GM19455 (cell line): ENCODE data around the gene HINT1.
"Not testable (repeated sequence)": the region's sequence is repeated elsewhere in the genome, so short reads cannot be mapped to it uniquely, and the experiment has no call there.

Experiments used
- ATAC-seq: cut with Tn5 transposase; IDR thresholded peaks from one replicate; pipeline ENCODE4 v1.9.1; 2021; ENCODE audit not compliant: unreplicated experiment

HINT1 gene

DNA sequence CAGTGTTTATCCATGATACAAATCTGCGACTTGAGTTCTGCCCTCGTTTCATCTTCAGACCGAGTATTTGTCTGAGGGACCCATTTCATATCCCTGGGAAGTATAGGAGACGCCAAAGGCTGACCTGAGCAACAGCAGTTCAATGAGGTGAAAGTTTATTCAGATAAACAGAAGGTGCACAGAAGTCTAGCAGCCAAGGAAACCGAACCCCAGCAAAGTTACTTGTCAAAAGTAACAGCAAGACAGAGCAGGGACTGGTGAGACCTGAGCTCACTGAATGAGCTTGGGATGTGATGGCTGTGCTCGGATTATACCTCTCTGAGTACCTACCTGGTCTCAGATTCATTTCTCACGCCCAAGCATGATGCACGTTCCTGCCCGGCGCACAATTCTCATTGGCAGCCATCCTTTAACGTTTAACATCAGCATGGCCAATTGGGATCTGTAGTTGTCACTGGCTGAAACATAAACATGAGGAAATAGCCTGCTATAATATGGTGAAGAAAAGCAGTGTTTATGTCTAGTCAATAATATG lies 6.3 kb upstream of the HINT1 start:
- ATAC-seq: no peak

DNA sequence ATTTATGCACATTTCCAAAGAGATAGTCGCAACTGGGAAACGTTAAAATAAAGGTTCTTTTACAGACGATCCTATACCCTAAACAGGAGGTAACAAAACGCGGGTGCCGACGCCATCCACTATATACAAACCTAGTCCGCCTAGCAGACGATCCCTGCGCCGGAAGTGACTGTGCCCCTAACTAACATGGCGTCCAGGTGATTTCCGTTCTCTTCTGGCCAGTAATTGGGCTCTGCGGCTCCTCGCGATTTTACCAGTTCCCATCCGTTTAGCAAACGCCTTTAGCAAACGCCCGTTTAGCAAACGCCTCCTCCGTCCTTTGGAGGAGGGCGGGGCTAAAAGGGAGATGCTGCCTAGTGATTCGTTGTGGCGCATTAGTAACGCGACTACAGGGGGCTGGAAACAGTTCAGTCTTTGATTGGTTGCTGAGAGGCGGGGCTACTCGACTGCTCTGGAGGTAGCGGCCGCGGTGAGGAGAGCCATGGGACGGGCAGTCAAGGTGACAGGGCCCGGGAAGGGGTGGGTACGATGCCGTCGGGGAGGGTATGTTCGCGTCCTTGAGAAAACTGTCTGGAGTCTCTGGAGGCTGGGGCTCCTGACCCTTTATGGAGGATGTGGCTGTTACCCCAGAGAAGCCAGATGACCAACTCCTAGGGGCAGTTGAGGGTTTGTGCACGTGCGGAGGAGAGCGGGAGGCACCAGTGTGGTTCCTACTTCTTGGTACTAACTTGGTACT lies 5.7 kb upstream of the HINT1 start, which contains the start of gene LYRM7:
Gene LYRM7 (plus strand): TSS at position 405 of the 736 bp plus-strand sequence. CDS start 77 bp downstream, at position 482.
- ATAC-seq: peak; percentile 99

DNA sequence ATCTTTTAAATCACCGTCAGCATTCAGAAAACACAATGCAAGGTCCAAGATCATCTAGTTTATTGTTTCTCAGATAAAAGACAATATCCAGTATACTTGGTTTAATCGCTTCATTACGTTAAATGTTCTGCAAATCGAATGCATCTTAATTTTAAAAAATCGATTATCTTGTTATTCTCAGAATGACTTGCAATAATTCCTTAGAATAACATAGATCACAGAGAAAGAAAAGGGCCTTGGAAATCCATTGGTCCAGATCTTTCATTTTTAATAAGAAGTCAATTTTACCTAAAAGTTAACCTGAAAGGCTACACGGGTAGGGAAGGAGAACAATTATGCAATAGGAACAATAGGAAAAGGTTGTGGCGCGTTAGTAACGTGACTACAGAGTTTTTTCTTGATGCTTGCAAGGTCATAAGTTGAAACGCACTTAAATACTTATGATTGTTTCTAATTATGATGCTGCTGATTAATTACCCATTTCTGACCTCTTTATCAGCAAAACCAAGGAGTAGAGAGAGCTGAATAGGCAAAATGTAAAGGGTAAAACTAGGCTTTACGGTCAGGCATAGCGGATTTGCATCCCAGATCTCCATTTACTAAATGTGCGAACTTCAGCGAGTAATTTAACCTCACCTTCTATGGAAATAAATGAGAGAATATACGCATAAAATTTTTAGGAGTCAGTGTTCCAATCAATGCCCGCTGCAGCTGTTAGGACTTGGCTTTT lies 4.9 kb upstream of the HINT1 start:
- ATAC-seq: peak; percentile 0

DNA sequence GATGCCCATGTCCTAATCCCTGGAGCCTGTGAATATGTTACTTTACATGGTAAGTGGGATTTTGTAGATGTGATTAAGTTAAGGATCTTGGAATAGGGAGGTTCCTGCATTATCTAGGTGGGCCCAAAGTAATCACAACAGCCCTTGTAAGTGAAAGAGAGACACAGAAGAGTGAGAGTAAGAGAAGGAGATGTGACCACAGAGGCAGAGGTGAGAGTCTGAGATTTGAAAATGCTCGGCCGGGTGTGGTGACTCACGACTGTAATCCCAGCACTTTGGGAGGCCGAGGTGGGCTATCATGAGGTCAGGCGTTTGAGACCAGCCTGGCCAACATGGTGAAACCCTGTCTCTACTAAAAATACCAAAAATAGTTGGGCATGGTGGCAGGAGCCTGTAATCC lies 2.6 kb upstream of the HINT1 start:
- no peak for ATAC-seq

DNA sequence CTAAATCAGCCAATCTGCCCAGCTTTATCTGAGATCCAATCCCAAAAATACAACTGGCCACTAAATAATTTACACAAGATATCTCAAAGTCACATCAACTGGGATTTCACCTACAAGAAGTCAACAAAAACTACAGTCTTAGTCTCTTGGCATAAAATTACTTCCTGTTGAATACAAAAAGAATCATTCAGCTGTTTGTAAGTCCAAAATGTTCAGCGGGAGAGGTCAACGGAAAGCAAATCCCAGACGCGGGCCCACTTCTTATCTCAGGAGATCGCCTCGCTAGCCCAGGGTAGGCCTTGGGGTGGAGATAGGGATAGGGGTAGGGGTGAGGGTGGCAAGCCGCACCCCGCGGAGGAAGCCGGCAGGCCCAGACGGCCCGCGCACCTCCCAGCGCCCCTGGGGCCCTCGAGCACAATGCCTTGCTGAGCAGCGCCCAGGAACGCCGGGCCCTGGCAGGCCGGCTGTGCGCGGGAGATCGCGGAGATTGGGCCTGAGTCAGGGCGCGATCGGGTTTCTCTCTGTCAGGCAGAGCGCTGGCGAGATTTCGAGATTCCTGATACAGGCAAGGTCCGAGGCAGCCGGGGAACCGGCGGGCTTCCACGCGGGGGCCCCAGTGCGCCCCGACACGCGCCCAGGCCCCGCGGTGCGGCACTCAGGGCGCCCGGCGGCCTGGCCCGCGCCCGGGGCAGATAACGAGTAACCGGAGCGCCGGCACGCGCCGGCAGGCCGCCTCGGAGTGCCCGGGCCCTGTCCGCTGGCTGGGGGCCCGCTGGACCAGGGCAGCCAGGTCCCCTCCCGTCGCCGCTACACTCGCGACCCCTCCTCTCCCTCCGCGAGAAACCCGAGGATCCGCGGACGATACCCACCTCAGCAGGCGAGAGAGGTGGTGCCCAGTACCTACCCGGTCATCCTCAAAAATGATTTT lies 601 bp downstream of the HINT1 start:
- ATAC-seq: peak; percentile 82

DNA sequence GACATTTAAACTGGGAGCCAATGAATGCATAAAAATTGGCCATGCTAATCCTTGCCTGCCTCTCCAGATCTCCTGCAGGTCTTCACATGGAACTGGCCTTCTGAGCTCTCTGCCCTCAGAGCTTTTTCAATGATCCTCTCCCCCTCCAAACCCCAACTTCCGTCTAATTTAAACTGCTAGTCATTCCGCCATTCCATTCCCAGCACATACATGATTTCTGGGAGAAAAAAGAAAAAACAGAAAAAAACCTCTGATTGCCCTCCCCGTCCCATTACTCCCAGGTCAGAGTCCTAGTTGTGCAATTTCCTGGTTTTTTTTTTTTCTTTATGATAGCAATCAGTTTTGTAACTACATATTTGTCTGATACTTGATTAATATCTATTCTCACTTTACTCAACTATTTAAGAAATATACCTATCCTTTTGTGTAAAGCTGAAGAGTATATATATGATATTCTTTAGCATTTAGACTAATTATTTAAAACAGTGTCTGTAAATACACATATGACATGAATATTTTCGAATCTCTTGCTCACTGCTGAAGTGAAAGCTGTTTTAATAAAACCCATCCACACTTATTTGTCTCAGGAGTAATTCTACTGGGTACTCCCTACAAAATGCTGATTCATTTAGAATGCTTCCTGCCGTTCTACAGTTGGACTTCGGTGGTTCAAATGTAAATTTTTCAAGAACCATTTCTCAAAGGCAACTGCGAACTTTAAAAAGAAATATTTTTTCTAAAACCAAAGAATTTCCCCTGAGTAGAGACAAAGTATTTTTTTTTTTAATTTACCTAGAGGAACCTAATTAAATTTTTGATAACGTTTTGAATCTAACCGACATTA lies 1.6 kb downstream of the HINT1 start:
- ATAC-seq: no peak

DNA sequence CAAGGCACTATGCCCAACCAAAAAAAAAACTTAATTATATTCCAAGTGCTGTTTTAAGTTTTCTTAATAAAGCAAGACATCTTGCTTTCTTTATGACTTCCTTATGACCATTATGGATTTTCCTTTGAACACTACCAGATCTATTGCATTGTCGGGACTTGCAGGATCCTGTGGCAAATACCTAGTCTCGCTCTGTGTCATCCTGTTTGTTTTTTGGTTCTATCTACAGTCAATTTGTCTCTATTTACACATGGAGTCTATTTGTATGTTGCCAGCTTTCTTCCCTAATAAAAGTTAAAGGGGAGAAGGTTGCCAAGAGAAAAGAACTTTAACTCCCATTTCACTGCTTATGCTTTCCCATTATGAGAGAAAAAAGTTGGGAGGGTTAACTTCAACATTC lies 4.9 kb downstream of the HINT1 start:
- ATAC-seq: no peak

DNA sequence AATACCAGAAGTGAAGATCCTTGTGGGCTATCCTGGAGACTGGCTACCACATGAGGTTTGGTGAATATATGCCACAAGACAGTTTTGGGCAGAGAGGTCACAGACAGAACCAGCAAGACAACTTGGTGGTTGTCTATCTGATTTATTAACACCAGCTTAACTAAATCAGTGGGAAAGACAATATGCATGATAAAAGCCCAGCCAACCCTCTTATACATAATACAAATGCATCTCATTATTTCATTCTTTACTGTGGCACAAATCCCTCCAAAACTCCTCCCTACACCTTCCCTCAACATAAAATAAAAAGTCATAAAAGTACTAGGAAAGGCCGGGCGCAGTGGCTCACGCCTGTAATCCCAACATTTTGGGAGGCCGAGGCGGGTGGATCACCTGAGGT lies 8.1 kb downstream of the HINT1 start:
- ATAC-seq: no peak

DNA sequence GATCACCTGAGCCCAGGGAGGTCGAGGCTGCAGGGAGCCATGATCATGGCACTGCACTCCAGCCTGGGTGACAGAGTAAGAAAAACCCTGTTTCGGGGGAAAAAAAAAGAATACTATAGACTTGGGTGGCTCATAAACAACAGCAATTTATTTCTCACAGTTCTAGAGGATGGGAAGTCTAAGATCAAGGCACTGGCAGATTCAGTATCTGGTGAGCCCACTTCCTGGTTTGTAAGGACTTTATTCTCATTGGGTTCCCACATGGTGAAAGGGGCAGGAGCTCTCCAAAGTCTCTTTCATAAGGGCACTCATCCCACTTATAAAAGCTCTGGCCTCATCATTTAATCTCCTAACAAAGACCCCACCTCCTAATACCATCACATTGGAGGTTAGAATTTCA lies 8.7 kb downstream of the HINT1 start:
- no peak for ATAC-seq

DNA sequence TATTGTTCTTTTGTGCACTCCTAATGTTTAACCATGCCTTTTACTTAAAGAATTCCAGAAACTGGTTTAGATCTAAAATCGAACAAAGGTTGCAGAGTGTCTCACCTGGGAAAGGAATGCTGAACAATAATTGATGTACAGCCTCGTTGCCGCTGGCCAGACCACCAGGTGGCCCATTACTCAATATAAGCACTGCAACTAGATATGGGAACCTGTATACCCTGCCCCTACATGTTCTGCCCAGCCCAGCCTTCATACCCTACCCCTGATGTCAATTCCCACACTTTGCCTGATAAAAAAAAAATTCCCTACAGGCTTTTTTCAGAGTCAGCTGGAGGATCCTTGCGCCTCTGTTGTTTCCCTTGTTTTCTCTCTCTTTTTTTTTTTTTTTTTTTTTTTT lies 13.8 kb downstream of the HINT1 start:
- no peak for ATAC-seq

DNA sequence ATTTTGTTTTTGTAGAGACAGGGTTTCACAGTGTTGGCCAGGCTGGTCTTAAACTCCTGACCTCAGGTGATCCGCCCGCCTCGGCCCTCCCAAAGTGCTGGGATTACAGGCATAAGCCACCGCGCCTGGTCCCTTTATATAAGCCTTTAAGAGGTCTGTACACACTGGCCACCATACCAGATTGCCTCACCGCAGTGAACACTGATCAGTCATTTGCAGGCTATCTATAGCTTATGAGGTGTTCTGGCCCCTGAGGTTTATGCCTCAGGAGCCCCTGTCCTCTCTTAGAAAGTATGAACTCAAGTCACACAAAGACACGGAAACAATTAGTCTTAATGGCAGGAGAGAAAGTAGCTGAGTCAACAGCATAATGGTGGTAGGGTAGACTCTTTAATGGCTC lies 14.6 kb downstream of the HINT1 start:
- no peak for ATAC-seq

DNA sequence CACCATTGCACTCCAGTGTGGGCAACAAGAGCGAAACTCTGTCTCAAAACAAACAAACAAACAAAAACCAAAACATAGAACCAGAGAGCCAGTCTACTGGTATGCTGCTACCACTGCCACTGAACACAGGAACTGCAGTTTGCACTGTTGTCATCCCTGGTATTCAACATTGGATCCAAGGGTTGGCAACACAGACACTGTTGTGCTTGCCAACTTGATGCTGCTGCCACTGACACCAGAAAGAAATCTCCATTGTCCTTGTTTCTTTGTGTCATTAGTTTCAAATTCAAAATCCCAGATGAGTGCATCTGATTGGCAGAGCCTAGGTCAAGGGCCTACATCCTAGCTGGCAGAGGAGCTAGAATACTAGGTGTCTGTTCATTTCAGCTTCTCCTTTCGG lies 16.2 kb downstream of the HINT1 start:
- no peak for ATAC-seq

DNA sequence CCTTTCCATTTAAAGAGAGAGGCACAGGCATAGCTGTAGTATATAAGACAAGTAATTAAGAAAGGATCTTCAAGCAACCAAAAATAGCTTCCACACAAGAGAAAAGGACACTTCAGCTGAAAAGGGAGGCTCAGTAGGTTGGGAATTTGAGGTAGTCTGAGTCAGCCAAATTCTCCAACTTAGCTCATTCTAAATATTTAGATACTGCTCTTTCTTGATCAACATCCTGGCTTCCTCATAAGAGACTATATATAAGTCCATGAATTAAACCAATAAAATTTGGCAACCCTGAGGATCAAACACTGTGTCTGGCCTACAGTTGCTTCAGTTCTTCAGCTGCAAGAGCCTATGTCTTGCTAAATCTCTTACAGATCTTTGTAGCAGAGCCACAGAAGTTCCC lies 17.8 kb downstream of the HINT1 start:
- ATAC-seq: no peak

DNA sequence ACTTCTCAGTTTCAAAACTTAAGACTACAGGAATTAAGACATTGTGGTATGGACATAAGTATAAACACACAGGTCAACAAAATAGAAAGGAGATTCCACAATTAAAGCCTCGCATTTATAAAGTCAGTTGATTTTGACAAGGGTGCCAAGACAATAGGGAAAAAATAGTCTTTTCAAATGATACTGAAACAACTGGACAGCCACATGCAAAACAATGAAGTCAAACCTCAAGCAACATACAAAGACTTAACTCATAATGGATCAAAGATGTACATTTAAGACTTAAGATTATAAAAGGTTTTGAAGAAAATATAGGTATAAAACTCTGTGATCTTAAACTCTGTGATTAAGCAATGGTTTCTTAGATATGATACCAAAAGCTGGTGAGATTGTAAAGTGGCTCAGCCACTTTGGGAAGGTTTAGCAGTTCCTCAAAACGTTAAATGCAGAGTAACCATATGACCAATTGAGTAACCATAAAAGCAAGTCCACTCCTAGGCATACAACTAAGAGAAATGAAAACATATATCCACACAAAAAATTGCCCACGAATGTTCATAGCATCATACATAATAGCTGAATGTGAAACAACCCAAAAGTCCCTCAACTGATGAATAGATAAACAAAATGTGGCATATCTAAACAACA lies 22.0 kb downstream of the HINT1 start:
- no peak for ATAC-seq

DNA sequence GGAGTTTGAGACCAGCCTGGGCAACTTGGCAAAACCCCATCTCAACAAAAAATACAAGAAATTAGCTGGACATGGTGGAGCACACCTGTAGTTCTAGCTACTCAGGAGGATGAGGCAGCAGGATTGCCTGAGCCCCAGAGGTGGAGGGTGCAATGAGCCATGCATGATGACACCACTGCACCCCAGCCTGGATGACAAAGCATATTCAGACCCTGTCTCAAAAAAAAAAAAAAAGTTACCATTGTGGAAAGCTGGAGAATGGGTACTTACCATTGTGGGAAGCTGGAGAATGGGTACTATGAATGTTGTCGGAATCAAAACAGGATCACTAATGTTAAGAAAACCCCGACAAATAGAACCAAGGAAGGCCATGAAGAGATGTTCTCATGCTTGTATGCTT lies 25.7 kb downstream of the HINT1 start:
- no peak for ATAC-seq

DNA sequence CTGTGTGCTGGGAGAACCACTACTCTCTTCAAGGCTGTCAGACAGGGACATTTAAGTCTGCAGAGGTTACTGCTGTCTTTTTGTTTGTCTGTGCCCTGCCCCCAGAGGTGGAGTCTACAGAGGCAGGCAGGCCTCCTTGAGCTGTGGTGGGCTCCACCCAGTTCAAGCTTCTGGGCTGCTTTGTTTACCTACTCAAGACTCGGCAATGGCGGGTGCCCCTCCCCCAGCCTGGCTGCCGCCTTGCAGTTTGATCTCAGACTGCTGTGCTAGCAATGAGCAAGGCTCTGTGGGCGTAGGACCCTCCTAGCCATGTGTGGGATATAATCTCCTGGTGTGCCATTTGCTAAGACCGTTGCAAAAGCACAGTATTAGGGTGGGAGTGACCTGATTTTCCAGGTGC lies 26.6 kb downstream of the HINT1 start:
- ATAC-seq: not testable (repeated sequence)

DNA sequence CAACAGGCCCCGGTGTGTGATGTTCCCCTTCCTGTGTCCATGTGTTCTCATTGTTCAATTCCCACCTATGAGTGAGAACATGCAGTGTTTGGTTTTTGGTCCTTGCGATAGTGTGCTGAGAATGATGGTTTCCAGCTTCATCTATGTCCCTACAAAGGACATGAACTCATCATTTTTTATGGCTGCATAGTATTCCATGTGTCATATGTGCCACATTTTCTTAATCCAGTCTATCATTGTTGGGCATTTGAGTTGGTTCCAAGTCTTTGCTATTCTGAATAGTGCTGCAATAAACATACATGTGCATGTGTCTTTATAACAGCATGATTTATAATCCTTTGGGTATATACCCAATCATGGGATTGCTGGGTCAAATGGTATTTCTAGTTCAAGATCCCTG lies 32.0 kb downstream of the HINT1 start:
- ATAC-seq: not testable (repeated sequence)

DNA sequence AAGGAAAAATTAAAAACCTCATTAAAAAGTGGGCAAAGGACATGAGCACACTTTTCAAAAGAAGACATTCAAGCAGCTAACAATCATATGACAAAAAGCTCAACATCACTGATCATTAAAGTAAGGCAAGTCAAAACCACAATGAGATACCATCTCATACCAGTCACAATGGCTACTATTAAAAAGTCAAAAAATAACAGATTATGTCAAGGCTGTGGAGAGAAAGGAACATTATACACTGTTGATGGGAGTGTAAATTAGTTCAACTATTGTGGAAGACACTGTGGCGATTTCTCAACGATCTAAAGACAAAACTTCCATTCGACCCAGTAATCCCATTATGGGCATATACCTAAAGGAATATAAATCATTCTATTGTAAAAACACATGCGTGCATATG lies 35.8 kb downstream of the HINT1 start:
- no peak for ATAC-seq

DNA sequence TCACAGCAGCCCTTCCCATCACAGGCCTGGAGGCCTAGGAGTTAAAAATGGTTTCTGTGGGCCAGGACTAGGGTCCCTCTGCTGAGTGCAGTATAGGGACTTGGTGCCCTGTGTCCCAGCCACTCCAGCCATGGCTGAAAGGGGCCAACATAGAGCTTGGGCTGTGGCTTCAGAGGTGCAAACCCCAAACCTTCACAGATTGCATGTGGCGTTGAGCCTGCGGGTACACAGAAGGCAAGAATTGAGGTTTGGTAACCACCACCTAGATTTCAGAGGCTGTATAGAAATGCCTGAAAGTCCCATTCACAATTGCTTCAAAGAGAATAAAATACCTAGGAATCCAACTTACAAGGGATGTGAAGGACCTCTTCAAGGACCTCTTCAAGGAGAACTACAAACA lies 37.8 kb downstream of the HINT1 start:
- not testable (repeated sequence) for ATAC-seq

DNA sequence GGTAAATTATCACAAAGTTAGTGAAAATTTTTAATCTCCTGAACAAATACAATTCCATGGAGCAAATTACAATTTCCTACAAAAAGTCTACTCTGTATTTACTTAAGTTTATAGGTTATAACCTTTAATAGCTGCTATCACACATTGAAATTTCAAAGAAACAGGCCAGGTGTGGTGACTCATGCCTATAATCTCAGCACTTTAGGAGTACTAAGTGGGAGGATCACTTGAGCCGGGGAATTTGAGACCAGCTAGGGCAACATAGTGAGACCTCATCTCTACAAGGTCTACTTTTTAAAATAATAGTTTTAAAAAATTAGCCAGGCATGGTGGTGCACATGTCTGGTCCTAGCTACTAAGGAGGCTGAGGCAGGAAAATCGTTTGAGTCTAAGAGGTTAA lies 50.3 kb downstream of the HINT1 start:
- ATAC-seq: no peak
